ENCODE measurements around the gene VCAN. TPM values are rescaled to one million over a fixed set of nuclear protein-coding genes. Genes with fewer than 3 reads are reported as not detected.

VCAN gene
- total and polyA plus RNA-seq, 2 experiments from 2014 or later, result 133 to 404 TPM

DNA sequence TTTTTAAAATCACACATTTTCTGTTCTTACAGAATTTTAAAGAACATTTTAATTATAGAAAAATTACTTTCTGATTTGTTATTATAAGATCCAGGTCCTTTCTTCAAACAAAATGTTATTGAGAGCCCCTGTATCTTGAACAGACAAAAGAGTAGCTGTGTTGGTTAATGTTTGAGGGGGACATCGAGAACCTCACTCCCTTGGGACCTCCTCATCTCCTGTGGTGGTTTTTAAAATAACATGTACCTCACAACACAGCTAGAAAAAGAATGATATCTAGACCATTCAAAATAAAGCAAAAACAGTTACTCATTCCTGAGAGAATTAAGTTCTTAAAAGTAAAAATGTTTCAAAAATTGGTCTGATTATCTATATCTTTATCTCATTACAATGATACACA, 54.7 kb downstream of the VCAN start:
- no peaks in the 10 kb centered on the region for H3K9me2 ChIP-seq (ENCODE audit: insufficient read depth)
- Mint-ChIP-seq H3K9me3 (no peaks in the 10 kb centered on the region), H3K4me1 (peaks cover 10% of the 10 kb centered on the region; the same call in 2 of the 3 replicates), H3K4me3 (no peak overlapping the region), H3K36me3 (ENCODE audit: low read depth) (peaks cover 19% of the 10 kb centered on the region), H3K27ac (no peak overlapping the region), H3K27me3 (ENCODE audit: insufficient read depth, low read depth, poor library complexity) (no peaks in the 10 kb centered on the region)
- H3K36me3 ChIP-seq (ENCODE audit: insufficient read depth), result peaks cover 6% of the 10 kb centered on the region; the same call in 1 of the 2 replicates
- H3K4me1 ChIP-seq (ENCODE audit: insufficient read depth), result no peaks in the 10 kb centered on the region
- H3F3A ChIP-seq (replicated peaks; ENCODE audit: low read depth), result no peaks in the 10 kb centered on the region
- H4K20me1 ChIP-seq (replicated peaks; ENCODE audit: insufficient read depth), result peaks cover 3% of the 10 kb centered on the region; the same call in 1 of the 2 replicates
- H3K4me3 ChIP-seq, result no peak overlapping the region
- DNase-seq (ENCODE audit: low spot score) (no peak), ATAC-seq (no peak)
- TF ChIP-seq, protein P1, sequence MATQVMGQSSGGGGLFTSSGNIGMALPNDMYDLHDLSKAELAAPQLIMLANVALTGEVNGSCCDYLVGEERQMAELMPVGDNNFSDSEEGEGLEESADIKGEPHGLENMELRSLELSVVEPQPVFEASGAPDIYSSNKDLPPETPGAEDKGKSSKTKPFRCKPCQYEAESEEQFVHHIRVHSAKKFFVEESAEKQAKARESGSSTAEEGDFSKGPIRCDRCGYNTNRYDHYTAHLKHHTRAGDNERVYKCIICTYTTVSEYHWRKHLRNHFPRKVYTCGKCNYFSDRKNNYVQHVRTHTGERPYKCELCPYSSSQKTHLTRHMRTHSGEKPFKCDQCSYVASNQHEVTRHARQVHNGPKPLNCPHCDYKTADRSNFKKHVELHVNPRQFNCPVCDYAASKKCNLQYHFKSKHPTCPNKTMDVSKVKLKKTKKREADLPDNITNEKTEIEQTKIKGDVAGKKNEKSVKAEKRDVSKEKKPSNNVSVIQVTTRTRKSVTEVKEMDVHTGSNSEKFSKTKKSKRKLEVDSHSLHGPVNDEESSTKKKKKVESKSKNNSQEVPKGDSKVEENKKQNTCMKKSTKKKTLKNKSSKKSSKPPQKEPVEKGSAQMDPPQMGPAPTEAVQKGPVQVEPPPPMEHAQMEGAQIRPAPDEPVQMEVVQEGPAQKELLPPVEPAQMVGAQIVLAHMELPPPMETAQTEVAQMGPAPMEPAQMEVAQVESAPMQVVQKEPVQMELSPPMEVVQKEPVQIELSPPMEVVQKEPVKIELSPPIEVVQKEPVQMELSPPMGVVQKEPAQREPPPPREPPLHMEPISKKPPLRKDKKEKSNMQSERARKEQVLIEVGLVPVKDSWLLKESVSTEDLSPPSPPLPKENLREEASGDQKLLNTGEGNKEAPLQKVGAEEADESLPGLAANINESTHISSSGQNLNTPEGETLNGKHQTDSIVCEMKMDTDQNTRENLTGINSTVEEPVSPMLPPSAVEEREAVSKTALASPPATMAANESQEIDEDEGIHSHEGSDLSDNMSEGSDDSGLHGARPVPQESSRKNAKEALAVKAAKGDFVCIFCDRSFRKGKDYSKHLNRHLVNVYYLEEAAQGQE (IDR thresholded peaks at IDR 0.05; ENCODE audit: unreplicated experiment), result no peak
- TF ChIP-seq, protein P2, sequence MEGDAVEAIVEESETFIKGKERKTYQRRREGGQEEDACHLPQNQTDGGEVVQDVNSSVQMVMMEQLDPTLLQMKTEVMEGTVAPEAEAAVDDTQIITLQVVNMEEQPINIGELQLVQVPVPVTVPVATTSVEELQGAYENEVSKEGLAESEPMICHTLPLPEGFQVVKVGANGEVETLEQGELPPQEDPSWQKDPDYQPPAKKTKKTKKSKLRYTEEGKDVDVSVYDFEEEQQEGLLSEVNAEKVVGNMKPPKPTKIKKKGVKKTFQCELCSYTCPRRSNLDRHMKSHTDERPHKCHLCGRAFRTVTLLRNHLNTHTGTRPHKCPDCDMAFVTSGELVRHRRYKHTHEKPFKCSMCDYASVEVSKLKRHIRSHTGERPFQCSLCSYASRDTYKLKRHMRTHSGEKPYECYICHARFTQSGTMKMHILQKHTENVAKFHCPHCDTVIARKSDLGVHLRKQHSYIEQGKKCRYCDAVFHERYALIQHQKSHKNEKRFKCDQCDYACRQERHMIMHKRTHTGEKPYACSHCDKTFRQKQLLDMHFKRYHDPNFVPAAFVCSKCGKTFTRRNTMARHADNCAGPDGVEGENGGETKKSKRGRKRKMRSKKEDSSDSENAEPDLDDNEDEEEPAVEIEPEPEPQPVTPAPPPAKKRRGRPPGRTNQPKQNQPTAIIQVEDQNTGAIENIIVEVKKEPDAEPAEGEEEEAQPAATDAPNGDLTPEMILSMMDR (conservative IDR thresholded peaks at IDR 0.05; ENCODE audit: low read depth in 2 of 2), result no peak
- TF ChIP-seq EZH2phosphoT487 (IDR thresholded peaks at IDR 0.05; ENCODE audit: unreplicated experiment), result no peak
- TF ChIP-seq EZH2 (IDR thresholded peaks at IDR 0.05; ENCODE audit: low read depth, unreplicated experiment), result no peak
- no peak for TF ChIP-seq JUNB (IDR thresholded peaks at IDR 0.05; ENCODE audit: unreplicated experiment)
- no peak for TF ChIP-seq STAT1 (IDR thresholded peaks at IDR 0.05; ENCODE audit: unreplicated experiment)
- no peak for TF ChIP-seq ZNF331 (CRISPR knock-in tag; IDR thresholded peaks at IDR 0.05; ENCODE audit: low read depth)
- no peak for TF ChIP-seq ZNF114 (CRISPR knock-in tag; IDR thresholded peaks at IDR 0.05)
- TF ChIP-seq, protein P3, sequence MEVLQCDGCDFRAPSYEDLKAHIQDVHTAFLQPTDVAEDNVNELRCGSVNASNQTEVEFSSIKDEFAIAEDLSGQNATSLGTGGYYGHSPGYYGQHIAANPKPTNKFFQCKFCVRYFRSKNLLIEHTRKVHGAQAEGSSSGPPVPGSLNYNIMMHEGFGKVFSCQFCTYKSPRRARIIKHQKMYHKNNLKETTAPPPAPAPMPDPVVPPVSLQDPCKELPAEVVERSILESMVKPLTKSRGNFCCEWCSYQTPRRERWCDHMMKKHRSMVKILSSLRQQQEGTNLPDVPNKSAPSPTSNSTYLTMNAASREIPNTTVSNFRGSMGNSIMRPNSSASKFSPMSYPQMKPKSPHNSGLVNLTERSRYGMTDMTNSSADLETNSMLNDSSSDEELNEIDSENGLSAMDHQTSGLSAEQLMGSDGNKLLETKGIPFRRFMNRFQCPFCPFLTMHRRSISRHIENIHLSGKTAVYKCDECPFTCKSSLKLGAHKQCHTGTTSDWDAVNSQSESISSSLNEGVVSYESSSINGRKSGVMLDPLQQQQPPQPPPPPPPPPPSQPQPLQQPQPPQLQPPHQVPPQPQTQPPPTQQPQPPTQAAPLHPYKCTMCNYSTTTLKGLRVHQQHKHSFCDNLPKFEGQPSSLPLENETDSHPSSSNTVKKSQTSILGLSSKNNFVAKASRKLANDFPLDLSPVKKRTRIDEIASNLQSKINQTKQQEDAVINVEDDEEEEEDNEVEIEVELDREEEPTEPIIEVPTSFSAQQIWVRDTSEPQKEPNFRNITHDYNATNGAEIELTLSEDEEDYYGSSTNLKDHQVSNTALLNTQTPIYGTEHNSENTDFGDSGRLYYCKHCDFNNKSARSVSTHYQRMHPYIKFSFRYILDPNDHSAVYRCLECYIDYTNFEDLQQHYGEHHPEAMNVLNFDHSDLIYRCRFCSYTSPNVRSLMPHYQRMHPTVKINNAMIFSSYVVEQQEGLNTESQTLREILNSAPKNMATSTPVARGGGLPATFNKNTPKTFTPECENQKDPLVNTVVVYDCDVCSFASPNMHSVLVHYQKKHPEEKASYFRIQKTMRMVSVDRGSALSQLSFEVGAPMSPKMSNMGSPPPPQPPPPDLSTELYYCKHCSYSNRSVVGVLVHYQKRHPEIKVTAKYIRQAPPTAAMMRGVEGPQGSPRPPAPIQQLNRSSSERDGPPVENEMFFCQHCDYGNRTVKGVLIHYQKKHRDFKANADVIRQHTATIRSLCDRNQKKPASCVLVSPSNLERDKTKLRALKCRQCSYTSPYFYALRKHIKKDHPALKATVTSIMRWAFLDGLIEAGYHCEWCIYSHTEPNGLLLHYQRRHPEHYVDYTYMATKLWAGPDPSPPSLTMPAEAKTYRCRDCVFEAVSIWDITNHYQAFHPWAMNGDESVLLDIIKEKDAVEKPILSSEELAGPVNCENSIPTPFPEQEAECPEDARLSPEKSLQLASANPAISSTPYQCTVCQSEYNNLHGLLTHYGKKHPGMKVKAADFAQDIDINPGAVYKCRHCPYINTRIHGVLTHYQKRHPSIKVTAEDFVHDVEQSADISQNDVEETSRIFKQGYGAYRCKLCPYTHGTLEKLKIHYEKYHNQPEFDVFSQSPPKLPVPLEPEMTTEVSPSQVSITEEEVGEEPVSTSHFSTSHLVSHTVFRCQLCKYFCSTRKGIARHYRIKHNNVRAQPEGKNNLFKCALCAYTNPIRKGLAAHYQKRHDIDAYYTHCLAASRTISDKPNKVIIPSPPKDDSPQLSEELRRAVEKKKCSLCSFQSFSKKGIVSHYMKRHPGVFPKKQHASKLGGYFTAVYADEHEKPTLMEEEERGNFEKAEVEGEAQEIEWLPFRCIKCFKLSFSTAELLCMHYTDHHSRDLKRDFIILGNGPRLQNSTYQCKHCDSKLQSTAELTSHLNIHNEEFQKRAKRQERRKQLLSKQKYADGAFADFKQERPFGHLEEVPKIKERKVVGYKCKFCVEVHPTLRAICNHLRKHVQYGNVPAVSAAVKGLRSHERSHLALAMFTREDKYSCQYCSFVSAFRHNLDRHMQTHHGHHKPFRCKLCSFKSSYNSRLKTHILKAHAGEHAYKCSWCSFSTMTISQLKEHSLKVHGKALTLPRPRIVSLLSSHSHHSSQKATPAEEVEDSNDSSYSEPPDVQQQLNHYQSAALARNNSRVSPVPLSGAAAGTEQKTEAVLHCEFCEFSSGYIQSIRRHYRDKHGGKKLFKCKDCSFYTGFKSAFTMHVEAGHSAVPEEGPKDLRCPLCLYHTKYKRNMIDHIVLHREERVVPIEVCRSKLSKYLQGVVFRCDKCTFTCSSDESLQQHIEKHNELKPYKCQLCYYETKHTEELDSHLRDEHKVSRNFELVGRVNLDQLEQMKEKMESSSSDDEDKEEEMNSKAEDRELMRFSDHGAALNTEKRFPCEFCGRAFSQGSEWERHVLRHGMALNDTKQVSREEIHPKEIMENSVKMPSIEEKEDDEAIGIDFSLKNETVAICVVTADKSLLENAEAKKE (CRISPR knock-in tag; IDR thresholded peaks at IDR 0.05), result no peak
- no peak for TF ChIP-seq NANOG (IDR thresholded peaks at IDR 0.05; ENCODE audit: borderline replicate concordance)
- no peak for TF ChIP-seq POLR2AphosphoS5 (IDR thresholded peaks at IDR 0.05; ENCODE audit: low read depth)
- no peak for TF ChIP-seq CREB1 (CRISPR knock-in tag; IDR thresholded peaks at IDR 0.05; ENCODE audit: low read depth)
- TF ChIP-seq, protein P4, sequence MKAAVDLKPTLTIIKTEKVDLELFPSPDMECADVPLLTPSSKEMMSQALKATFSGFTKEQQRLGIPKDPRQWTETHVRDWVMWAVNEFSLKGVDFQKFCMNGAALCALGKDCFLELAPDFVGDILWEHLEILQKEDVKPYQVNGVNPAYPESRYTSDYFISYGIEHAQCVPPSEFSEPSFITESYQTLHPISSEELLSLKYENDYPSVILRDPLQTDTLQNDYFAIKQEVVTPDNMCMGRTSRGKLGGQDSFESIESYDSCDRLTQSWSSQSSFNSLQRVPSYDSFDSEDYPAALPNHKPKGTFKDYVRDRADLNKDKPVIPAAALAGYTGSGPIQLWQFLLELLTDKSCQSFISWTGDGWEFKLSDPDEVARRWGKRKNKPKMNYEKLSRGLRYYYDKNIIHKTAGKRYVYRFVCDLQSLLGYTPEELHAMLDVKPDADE (IDR thresholded peaks at IDR 0.05), result no peak
- 0 out of 2 replicates have a peak, but pooled peaks cover 4% of the 10 kb centered on the region for H3K79me2 ChIP-seq (replicated peaks; ENCODE audit: insufficient read depth)
- no peak overlapping the region for H3K4me2 ChIP-seq
- no peaks in the 10 kb centered on the region for H3K27me3 ChIP-seq (ENCODE audit: insufficient read depth)
- no peak overlapping the region for H2AFZ ChIP-seq
- H3K27ac ChIP-seq (ENCODE audit: low read depth), result no peak overlapping the region

Measured in GM23338 (cell line).